PC-3 (cell line): Measurements from ENCODE around the gene TCEANC. TPM values are rescaled to one million over a fixed set of nuclear protein-coding genes. Genes with fewer than 3 reads are reported as not detected.
A peak's percentile ranks its signal among the peaks of the same experiment; 100 is the strongest.

Source experiments
- ATAC-seq: fragments of 200-7000 bp; cut with Tn5 transposase; 2 replicates; pipeline ENCODE4 v1.9.1; 2020; ENCODE audit warnings: mild to moderate bottlenecking, moderate library complexity
- BruUV-seq: library from RNA; stranded (reverse); fragments of 400-500 nt; replicated peaks from 2 replicates; lab custom pipeline; 2021; lab: Mats Ljungman, UMichigan
- CTCF ChIA-PET: fragments of 300-600 bp; sonication (Branson Sonifier 250); formaldehyde crosslinking; loops from one replicate; lab custom pipeline; 2022; ENCODE audit warnings: antibody characterized with exemption; lab: Charles Lee
- POLR2A ChIA-PET: fragments of 300-600 bp; sonication (Branson Sonifier 250); formaldehyde crosslinking; loops from one replicate; lab custom pipeline; 2022; ENCODE audit warnings: antibody characterized with exemption; ENCODE audit not compliant: unreplicated experiment; lab: Charles Lee
- DNase-seq: peaks from one replicate; pipeline ENCODE4 v3.0.0-alpha.2; 2015
- H2AFZ ChIP-seq: fragments of 300-600 bp; sonication (generic); 2 replicates; pipeline ENCODE4 v1.6.0; 2016; ENCODE audit warnings: antibody characterized with exemption, low read length
- H3F3A ChIP-seq: fragments of 300-600 bp; sonication (generic); one replicate; pipeline ENCODE4 v1.6.0; 2017; ENCODE audit warnings: antibody characterized with exemption, low read length, control low read depth, mild to moderate bottlenecking; ENCODE audit not compliant: unreplicated experiment
- H3K27ac ChIP-seq: fragments of 300-600 bp; sonication (generic); 2 replicates; pipeline ENCODE4 v1.5.1; 2016; ENCODE audit warnings: mild to moderate bottlenecking, low read length
- H3K27me3 ChIP-seq: fragments of 300-600 bp; sonication (generic); 2 replicates; pipeline ENCODE4 v1.6.1; 2016; ENCODE audit warnings: low read length, mixed read lengths
- H3K36me3 ChIP-seq: fragments of 300-600 bp; sonication (generic); 2 replicates; pipeline ENCODE4 v1.6.1; 2016; ENCODE audit warnings: low read depth, mixed run types, low read length, mixed read lengths
- H3K4me1 ChIP-seq: fragments of 300-600 bp; sonication (generic); 2 replicates; pipeline ENCODE4 v1.5.1; 2016; ENCODE audit warnings: low read length; ENCODE audit not compliant: insufficient read depth
- H3K4me2 ChIP-seq: fragments of 300-600 bp; sonication (generic); 2 replicates; pipeline ENCODE4 v1.6.0; 2016; ENCODE audit warnings: low read length
- H3K4me3 ChIP-seq: fragments of 300-600 bp; sonication (generic); 2 replicates; pipeline ENCODE4 v1.5.1; 2016; ENCODE audit warnings: mild to moderate bottlenecking, low read length, mixed read lengths
- H3K79me2 ChIP-seq: fragments of 300-600 bp; sonication (generic); 2 replicates; pipeline ENCODE4 v1.6.1; 2017; ENCODE audit warnings: low read length, mixed read lengths
- H3K9ac ChIP-seq: fragments of 300-600 bp; sonication (generic); 2 replicates; pipeline ENCODE4 v1.6.0; 2016; ENCODE audit warnings: mild to moderate bottlenecking, low read length
- H3K9me2 ChIP-seq: fragments of 300-600 bp; sonication (generic); replicated peaks from 2 replicates; pipeline ENCODE4 v1.6.1; 2016; ENCODE audit warnings: mixed run types, low read length, mixed read lengths
- H3K9me3 ChIP-seq: fragments of 300-600 bp; sonication (generic); 2 replicates; pipeline ENCODE4 v1.6.1; 2016; ENCODE audit warnings: low read length, mixed read lengths
- H4K20me1 ChIP-seq: fragments of 300-600 bp; sonication (generic); 2 replicates; pipeline ENCODE4 v1.6.1; 2016; ENCODE audit warnings: low read length, mixed read lengths
- CTCF ChIP-seq: fragments of 300-600 bp; sonication (generic); conservative IDR thresholded peaks from 2 replicates; pipeline ENCODE4 v1.5.1; 2017; ENCODE audit warnings: antibody characterized with exemption, low read depth, mild to moderate bottlenecking, low read length
- EZH2 ChIP-seq: fragments of 300-600 bp; sonication (generic); IDR thresholded peaks from one replicate; pipeline ENCODE4 v1.6.1; 2017; ENCODE audit warnings: antibody characterized with exemption, mild to moderate bottlenecking, low read length; ENCODE audit not compliant: unreplicated experiment
- EZH2phosphoT487 ChIP-seq: fragments of 300-600 bp; sonication (generic); IDR thresholded peaks from 2 replicates; pipeline ENCODE4 v1.6.1; 2018; ENCODE audit warnings: mild to moderate bottlenecking, antibody characterized with exemption, low read length, borderline replicate concordance
- intact Hi-C: fragments of 100-400 bp; cut with micrococcal nuclease; formaldehyde crosslinking; loops from 2 replicates; pipeline ENCODE4 v1.9.0; 2023
- total RNA-seq: library from RNA; depleted of rRNA; stranded (reverse); fragments of >200 nt; gene quantifications from 2 replicates; pipeline ENCODE4 v1.2.3, GENCODE V29; 2014

The TCEANC gene
- total RNA-seq, 1 experiment from 2014 or later = 0.62 TPM

GRCh38 chrX:13658602-13659001 is 5.7 kb downstream of the TCEANC start:
- Histone ChIP-seq H3K27me3 (no peaks in the 10 kb centered on the region), H3K9me3 (no peaks in the 10 kb centered on the region), H3K9me2 (no peaks in the 10 kb centered on the region), H3K4me2 (peak overlapping the region; percentile 42; the same call in 1 of the 2 replicates), H3K4me3 (peak overlapping the region; percentile 43; the same call in 1 of the 2 replicates), H3K9ac (no peak overlapping the region), H3K27ac (0 out of 2 replicates have a peak overlapping the region, but pooled peaks have one; percentile 2), H3K36me3 (no peaks in the 10 kb centered on the region), H3K4me1 (peaks cover 17% of the 10 kb centered on the region), H2AFZ (peak overlapping the region; percentile 74), H4K20me1 (no peaks in the 10 kb centered on the region), H3K79me2 (no peaks in the 10 kb centered on the region), H3F3A (peaks cover under 1% of the 10 kb centered on the region)
- no TSS peak for BruUV-seq
- ChIA-PET POLR2A (no interaction called here), CTCF (no interaction called here)
- intact Hi-C loops = loop anchor here (1.0 to 10.0 kb wide), 4 partner anchors 32 to 684 kb away; partner anchors contain the start of gene TMSB4X
- ATAC-seq (peak; percentile 59; the same call in 1 of the 2 replicates), DNase-seq (peak; percentile 75)
- no peak for TF ChIP-seq EZH2phosphoT487
- TF ChIP-seq EZH2 = no peak
- TF ChIP-seq CTCF = peak; percentile 84

- H4K20me1 ChIP-seq = no peaks in the 10 kb centered on the region
- BruUV-seq = no TSS peak
- H3K27me3 ChIP-seq = no peaks in the 10 kb centered on the region
- H3K9ac ChIP-seq = no peak overlapping the region
- H3F3A ChIP-seq = no peaks in the 10 kb centered on the region
- 0 out of 2 replicates have a peak overlapping the region, but pooled peaks have one; percentile 2 for H3K27ac ChIP-seq
- H3K79me2 ChIP-seq = no peaks in the 10 kb centered on the region
- TF ChIP-seq EZH2phosphoT487 = no peak
- TF ChIP-seq CTCF = no peak
- TF ChIP-seq EZH2 = no peak
- H3K9me2 ChIP-seq = no peaks in the 10 kb centered on the region
- no peaks in the 10 kb centered on the region for H3K9me3 ChIP-seq
- H3K36me3 ChIP-seq = no peaks in the 10 kb centered on the region
- DNase-seq (peak; percentile 43), ATAC-seq (peak; percentile 38; the same call in 1 of the 2 replicates)
- H3K4me1 ChIP-seq = peaks cover 12% of the 10 kb centered on the region
- peak overlapping the region; percentile 42; the same call in 1 of the 2 replicates for H3K4me2 ChIP-seq
- intact Hi-C loops = loop anchor here (10.0 kb wide), 1 partner anchor 684 kb away; the partner anchor contains the start of gene TMSB4X
- peak overlapping the region; percentile 74 for H2AFZ ChIP-seq
- peak overlapping the region; percentile 43; the same call in 1 of the 2 replicates for H3K4me3 ChIP-seq
- CTCF ChIA-PET = no interaction called here
- POLR2A ChIA-PET = no interaction called here
Observed at GRCh38 chrX:13659063-13659462, 6.1 kb downstream of the TCEANC start.

- H3K4me2 ChIP-seq = no peak overlapping the region
- H2AFZ ChIP-seq = no peak overlapping the region
- H3K27ac ChIP-seq = no peak overlapping the region
- ChIA-PET CTCF (no interaction called here), POLR2A (no interaction called here)
- BruUV-seq = no TSS peak
- DNase-seq = no peak
- H4K20me1 ChIP-seq = no peaks in the 10 kb centered on the region
- H3K9me2 ChIP-seq = no peaks in the 10 kb centered on the region
- H3K4me1 ChIP-seq = peaks cover 6% of the 10 kb centered on the region
- no peaks in the 10 kb centered on the region for H3K79me2 ChIP-seq
- H3K27me3 ChIP-seq = no peaks in the 10 kb centered on the region
- TF ChIP-seq CTCF = no peak
- TF ChIP-seq EZH2 = no peak
- TF ChIP-seq EZH2phosphoT487 = no peak
- H3K4me3 ChIP-seq = no peak overlapping the region
- ATAC-seq = no peak
- intact Hi-C loops = no loop called here
- H3K9me3 ChIP-seq = no peaks in the 10 kb centered on the region
- H3F3A ChIP-seq = no peaks in the 10 kb centered on the region
- no peaks in the 10 kb centered on the region for H3K36me3 ChIP-seq
- no peak overlapping the region for H3K9ac ChIP-seq
Observed at GRCh38 chrX:13661735-13662288, 8.9 kb downstream of the TCEANC start.
